NCI-H2081 treated with DMSO at 0.1 percent for 48 hours (cell line): ENCODE data around the gene ZFP36.
"Not testable (repeated sequence)": the region's sequence is repeated elsewhere in the genome, so short reads cannot be mapped to it uniquely, and the experiment has no call there.

ENCODE experiments used
- DNase-seq: peaks from one replicate; lab custom pipeline; 2025; lab: John Stamatoyannopoulos, UW

The ZFP36 gene

DNA sequence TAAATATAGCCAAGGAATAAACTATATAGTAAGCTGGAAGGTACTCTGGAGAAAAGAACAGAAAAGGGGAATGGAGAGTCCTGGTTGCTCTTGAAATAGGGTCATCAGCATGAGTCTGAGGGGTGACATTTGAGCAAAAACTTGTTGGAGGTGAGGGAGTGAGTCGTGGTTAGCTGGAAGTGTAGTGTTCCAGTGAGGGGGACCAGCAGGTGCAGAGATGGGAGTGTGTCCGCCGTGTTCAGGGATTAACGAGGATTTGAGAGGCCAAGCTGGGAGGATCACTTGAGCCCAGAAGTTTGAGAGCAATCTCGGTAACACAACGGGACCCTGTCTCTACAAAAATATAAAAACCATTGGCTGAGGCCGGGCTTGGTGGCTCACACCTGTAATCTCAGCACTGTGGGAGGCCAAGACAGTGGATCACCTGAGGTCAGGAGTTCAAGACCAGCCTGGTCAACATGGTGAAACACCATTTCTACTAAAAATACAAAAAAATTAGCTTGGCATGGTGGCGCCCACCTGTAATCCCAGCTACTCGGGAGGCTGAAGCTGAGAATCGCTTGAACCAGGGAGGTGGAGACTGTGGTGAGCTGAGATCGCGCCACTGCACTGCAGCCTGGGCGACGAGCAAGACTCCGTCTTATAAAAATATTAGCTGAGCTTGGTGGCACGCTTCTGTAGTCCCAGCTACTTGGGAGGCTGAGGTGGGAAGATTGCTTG lies 39.9 kb downstream of the ZFP36 start:
- no peak for DNase-seq

DNA sequence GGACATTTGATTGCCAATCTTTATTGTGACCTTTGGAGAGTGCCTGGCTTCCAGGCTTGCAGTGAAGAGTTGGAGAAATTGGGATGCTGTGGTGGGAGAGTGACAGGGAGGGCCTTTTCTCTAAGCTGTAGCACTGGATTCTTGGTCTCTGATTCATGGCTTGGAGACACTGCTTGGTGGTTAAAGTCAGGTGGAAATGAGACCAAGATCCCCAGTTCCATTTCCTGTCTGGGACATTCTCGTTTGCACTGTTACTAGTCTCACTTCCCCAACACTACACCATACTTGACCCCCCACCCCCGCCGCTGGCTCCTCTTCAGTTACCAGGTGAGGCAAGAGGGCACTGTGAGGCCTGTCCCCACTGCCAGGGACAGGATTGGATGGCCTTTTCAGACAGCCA lies 41.6 kb downstream of the ZFP36 start:
- no peak for DNase-seq

DNA sequence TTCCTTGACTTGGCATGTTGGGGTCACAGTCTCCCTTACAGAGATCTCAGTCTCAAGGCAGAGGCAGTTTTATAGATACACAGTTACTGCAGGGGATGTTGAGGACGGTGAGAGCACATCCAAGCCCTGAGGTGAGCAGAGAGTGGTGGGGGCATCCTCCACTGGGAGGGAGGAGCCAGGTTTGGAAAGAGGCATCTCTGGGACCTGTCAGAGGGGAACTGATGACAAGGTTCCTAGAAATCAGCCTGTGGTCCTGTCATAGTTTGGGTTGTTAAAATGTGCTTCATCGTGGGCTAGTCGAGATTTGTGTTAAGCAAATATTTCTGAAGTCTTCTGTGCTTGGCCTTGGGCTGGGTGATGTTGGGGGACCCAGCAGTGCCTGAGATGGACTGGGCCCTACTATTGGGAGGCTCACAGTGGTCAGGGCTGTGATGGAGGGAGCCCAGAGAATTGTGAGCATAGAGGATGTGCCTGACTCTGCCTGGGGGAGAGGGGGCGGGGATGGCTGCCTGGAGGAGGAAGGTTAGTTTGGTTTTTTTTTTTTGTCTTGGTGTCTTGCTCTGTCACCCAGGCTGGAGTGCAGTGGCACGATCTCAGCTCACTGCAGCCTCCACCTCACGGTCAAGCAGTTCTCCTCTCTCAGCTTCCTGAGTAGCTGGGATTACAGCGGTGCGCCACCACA lies 42.6 kb downstream of the ZFP36 start:
- DNase-seq = no peak

DNA sequence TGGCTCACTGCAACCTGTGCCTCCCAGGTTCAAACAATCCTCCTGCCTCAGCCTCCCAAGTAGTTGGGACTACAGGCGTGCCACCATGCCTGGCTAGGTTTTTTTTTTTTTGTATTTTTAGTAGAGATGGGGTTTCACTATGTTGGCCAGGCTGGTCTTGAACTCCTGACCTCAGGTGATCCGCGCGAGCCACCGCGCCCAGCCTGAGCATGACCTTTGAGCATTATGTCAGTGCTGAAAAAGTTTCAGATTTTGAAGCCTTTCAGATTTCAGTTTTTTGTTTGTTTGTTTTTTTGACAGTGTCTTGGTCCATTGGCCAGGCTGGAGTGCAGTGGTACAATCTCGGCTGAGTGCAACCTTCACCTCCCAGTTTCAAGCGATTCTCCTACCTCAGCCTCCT lies 44.6 kb downstream of the ZFP36 start:
- DNase-seq = not testable (repeated sequence)
